ENCODE measurements around the gene NPDC1.

NPDC1 gene

DNA sequence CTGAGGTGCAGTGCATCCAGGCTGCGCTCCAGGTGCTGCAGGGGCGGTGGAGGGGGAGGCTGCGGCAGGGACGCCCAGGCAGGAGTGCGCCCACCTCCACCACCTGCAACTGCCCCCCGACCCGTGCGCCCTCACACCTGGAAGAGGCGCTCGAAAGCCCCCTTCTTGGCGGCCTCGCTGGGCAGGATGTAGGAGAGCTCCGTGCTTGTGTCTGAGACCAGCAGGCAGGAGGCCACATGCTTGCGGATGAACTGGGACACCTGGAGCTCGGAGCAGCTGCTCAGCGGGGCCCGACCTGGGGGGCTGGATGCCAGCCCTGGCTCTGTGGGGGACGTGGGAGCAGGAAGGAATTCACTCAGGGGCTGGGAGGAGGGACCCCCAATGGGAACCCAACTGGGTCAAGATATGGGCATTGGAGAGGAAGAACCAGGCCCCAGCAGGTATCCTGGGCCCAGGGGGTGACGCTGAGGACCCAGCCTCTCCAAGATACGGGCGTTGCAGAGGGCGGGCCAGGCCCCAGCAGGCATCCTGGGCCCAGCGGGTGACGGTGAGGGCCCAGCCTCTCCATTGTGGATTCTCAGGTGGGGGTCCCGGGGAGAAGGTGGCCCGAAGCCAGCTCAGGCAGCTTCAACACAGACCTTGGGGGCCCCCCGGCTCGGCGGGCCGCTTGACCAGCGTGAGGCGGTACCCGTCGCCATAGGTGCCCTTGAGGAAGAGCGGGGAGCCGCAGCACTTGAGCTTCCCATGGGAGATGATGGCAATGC lies 31.0 kb downstream of the NPDC1 start:
- no peak for DNase-seq

DNA sequence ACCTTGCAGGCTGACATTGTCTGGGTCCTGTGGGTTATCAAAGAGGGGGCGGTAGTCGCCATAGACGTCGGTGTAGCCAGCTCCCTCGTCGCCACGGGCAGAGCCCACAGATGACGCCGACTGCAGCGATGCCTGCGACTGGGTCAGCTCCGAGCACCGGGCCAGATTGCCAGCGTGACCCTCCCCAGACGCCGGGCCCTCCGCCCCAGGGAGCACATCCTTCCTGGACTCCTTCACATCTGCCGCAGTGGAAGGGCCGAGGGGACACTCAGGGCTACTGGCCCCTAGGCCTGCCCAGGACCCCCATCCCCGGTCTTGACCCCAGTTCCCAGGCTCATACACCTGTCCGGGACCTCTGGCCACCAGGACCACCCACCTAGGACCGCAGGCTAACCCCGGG lies 31.8 kb downstream of the NPDC1 start:
- no peak for DNase-seq

- no peak for DNase-seq
Observed at GRCh38 chr9:137013571-137013940, 32.4 kb downstream of the NPDC1 start.

- no peak for DNase-seq
Observed at GRCh38 chr9:137012694-137013570, 33.0 kb downstream of the NPDC1 start.

DNA sequence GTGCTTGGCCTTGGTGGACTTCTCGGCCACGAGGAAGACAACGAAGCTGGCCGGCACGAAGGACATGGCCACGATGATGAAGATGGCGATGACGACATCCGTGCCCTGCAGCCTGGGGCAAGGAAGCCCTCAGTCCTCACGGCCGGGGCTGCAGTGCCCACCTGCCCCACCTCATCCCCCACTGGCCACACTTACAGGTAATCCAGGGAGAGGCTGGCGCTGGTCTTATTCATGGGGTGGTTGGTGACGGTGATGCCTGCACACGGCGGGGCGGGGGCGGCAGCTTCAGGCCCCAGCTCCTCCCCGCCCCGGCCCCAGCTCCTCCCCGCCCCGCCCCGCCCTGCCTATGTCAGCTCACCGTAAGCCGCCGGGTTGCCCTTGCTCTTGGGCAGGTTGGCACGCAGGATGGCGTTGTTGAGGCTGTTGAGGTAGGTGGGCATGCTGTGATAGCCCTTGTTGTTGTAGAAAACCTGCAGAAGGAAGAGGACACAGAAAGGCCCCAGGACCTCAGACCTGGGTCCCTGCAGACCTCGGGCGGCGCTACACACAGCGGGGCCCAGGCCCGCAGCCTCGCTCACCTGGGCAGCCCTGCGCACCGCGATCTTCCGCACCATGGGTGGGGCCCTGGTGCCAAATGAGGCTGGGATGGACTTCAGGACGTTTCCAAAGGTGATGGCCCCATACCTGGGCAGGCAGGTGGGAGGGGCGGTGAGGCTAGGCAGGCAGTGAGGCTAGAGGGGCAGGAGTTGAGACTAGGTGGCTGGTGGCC lies 33.9 kb downstream of the NPDC1 start:
- DNase-seq, result no peak

DNA sequence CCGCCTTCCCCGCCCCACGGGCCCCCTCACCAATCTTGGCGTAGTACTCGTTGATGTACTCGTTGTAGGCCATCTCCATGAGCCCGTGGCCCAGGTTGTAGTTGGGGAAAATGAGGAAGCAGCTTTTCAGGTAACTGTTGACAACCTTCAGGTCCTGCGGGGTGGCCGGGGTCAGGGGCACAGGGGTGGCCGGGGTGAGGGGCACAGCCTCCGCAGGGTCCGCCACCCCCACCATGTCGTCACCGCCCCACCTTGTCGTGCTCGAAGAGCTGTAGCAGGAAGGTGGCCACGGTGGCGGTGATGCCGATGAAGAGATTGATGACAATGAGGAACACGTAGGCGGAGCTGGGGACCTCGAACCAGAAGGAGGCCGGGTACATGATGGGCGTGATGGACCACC lies 34.8 kb downstream of the NPDC1 start:
- no peak for DNase-seq

DNA sequence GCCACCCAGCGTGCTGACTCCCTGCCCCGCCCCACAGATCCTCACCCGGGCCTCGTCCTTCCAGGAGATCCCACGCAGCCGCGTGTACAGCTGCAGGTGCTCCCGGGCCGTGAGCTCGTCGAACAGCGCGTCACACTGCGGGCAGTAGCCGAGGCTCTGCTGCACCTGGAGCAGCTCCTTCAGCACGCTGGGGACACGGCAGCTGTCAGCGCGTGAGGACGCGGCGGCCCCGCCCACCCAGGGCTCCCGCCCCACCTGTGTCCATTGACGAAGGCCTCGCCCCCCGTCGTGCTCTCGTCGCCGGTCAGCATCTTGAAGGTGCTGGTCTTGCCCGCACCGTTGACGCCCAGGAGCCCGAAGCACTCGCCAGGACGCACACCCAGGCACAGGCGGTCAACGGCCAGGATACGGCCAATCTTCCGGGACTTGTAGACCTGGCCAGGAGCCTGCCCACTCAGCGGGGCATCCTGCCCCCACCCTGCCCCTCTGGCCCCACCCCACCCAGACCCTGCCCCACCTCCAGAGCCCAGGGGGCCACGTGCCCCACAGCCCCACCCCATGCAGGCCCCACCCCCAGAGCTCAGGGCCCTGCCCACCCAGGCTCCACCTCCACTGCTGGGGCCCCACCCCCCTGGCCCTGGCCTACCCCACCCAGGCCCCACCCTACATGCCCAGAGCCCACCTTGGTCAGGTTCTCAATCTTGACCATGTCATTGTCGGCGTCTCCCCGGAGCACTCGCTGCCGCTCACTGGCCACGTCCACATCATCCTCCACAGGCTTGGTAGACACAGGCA lies 35.8 kb downstream of the NPDC1 start:
- DNase-seq, result no peak

DNA sequence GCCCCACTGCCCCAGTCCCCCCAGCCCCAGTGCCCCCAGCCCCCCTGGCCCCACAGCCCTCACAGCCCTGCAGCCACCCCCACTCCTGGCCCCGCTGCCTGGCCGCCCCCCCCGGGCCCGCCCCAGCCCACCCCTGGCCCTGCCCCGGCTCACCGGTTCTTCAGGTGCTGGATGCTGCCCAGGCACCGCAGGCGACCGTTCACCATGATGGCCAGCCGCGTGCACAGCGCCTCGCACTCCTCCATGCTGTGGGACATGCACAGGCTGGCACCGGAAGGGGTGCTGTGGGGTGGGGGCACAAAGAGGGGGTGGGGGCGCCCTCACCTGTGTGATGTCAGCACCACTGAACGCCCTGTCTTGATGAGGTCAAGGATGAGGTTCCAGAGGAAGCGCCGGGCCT lies 36.8 kb downstream of the NPDC1 start:
- DNase-seq, result no peak

DNA sequence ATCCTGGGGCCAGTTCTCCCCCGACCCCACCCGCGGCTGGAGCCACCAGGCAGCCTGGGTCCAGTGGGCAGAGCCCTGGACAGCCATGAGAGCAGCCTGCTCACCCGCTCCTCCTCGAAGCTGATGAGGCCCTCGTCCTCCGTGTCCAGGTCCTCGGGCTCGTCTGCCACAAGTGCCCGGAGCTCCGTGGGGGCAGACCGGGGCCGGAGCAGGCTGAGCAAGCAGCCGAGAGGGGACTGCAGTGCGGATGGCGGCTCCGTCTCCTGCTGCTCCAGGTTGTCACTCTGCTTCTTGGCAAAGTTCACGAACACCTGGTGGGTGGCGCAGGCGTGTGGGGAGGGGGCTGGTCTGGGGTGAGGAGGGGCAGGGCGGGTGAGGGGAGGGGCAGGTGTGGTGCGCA lies 37.7 kb downstream of the NPDC1 start:
- no peak for DNase-seq

DNA sequence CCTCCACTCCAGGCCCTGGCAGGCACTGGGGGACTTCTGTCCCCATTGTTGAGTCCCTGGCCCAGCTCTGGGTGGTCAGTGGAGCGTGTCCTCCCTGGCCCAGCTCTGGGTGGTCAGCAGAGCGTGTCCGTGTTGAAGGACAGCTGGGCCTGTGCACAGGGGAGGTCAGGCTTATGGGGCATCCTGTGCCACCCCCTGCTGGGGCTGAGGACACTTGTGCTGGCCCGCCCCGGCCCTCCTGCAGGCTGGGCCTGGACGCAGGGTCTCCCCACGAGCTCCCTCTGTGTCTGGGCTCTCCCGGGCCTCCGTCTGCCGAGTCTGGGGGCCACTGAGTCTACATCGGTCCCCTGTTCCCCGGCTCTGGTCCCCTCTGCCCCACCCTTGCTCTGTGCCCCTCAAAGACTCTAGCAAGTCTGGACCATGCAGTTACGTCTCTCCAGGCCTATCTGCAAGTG lies 38.1 kb downstream of the NPDC1 start:
- no peak for DNase-seq

DNA sequence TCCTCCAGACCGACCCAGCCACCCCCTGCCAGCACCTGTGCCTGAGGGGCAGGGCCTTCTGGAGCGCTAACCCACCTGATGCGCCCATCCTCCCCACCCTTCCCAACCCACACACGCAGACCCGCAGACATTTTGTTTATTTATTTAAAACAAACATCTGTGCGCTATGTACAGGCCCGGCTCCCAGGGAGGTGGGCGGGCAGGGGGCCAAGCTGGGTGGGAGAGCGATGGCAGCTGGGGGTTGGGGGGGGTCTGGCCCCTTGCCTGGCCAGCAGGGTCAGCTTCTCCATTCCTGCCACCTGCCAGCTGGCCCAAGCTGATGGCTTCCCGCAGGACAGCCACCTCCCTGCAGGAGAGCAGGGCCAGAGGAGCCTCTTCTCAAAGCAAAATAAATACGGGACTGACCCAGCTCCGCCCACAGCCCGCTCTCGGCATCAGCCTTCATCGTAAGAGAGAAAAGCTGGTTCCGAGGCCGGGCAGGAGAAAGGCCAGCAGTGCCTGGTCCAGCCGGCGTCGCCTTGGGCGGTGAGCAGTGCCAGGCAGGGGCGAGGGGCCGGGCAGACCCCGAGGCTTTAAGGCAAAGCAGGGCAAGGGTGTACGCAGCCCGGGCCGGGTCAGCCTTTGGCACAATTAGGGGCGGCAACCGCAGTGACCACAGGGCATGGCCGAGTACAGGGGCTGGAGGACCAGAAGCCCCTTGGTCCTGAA lies 38.7 kb downstream of the NPDC1 start:
- no peak for DNase-seq

- DNase-seq, result no peak
Observed at GRCh38 chr9:137006116-137007003, 39.6 kb downstream of the NPDC1 start.

DNA sequence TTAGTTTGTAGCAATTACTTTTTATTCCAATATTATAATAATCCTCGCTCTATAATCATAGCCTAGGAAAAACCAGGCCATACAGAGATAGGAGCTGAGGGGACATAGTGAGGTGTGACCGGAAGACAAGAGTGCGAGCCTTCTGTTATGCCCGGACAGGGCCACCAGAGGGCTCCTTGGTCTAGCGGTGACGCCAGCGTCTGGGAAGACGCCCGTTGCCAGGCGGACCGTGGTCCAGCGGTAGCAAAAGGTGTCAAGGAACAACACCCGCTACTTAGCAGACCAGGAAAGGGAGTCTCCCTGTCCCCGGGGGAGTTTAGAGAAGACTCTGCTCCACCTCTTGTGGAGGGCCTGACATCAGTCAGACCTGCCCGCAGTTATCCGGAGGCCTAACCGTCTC lies 41.7 kb downstream of the NPDC1 start:
- DNase-seq, result peak in 7 of 58 donors; percentile 25 to 46 (median 31)

GRCh38 chr9:137002646-137003041 lies 43.3 kb downstream of the NPDC1 start:
- no peak for DNase-seq

- DNase-seq, result no peak
Observed at GRCh38 chr9:137001857-137002645, 43.9 kb downstream of the NPDC1 start.

GRCh38 chr9:137000177-137000930 lies 45.6 kb downstream of the NPDC1 start:
- DNase-seq, result no peak

- no peak for DNase-seq
Observed at GRCh38 chr9:136997830-136998234, 48.1 kb downstream of the NPDC1 start.

- no peak for DNase-seq
Observed at GRCh38 chr9:136997371-136997770, 48.6 kb downstream of the NPDC1 start.
